HepG2 (cell line): ENCODE measurements around the gene PLXDC2. TPM values are rescaled to one million over a fixed set of nuclear protein-coding genes. Genes with fewer than 3 reads are reported as not detected.

Experiments
- ATAC-seq: fragments of 200-7000 bp; cut with Tn5 transposase; 3 replicates; pipeline ENCODE4 v1.9.1; 2020; ENCODE audit warnings: mild to moderate bottlenecking, moderate library complexity
- BruUV-seq: library from RNA; stranded (reverse); fragments of 400-500 nt; replicated peaks from 2 replicates; lab custom pipeline; 2021; lab: Mats Ljungman, UMichigan
- CTCF ChIA-PET: fragments of 300-600 bp; formaldehyde crosslinking; extraction: SDS; loops from one replicate; lab custom pipeline; 2021; ENCODE audit warnings: low total read pairs, inconsistent platforms, low intra/inter-chr PET ratio; lab: Yijun Ruan, JAX
- POLR2A ChIA-PET: fragments of 350-600 bp; sonication (Branson Sonifier 250); formaldehyde crosslinking; loops from one replicate; lab custom pipeline; 2020; ENCODE audit warnings: antibody characterized with exemption, inconsistent platforms; lab: Yijun Ruan, JAX
- DNase-seq: peaks from one replicate; pipeline ENCODE4 v3.0.0-alpha.2; 2015; ENCODE audit warnings: low spot score
- FAIRE-seq: peaks from 3 replicates; lab custom pipeline; 2011; peaks lifted over from hg19 to GRCh38; lab: Jason Lieb, UNC
- H2AFZ ChIP-seq: one replicate; pipeline ENCODE4 v1.6.1; 2011; ENCODE audit warnings: low read length, inconsistent platforms
- H3K27ac ChIP-seq: fragments of 300-600 bp; 3 replicates; pipeline ENCODE4 v1.8.0; 2011; ENCODE audit warnings: mixed run types, mild to moderate bottlenecking, mixed read lengths, low read length, inconsistent platforms; ENCODE audit not compliant: insufficient read depth; ENCODE audit errors: extremely low read length
- H3K27me3 ChIP-seq, 2 experiments: fragments of 200-600 bp in 1 of 2; 2 replicates in 1 of 2; 3 replicates in 1 of 2; pipeline versions ENCODE4 v1.6.0 to v1.8.0; 2011; ENCODE audit warnings: low read length in 2 of 2, mild to moderate bottlenecking in 2 of 2, moderate library complexity in 2 of 2, inconsistent platforms in 1 of 2; ENCODE audit not compliant: insufficient read depth in 2 of 2, control insufficient read depth in 1 of 2
- H3K36me3 ChIP-seq, 2 experiments: fragments of 200-600 bp in 1 of 2; replicated peaks in 1 of 2; 2 replicates in 1 of 2; 3 replicates in 1 of 2; pipeline versions ENCODE4 v1.5.1 to v1.8.0; 2011; ENCODE audit warnings: low read length in 2 of 2, inconsistent platforms in 1 of 2; ENCODE audit not compliant: insufficient read depth in 2 of 2, control insufficient read depth in 1 of 2
- H3K4me1 ChIP-seq: 2 replicates; pipeline ENCODE4 v1.5.1; 2012; ENCODE audit warnings: low read length, inconsistent platforms; ENCODE audit not compliant: insufficient read depth
- H3K4me2 ChIP-seq: 2 replicates; pipeline ENCODE4 v1.6.0; 2011; ENCODE audit warnings: low read depth, low read length, inconsistent platforms
- H3K4me3 ChIP-seq, 3 experiments: fragments of 200-600 bp in 1 of 3; sonication (generic), shearing (Covaris generic) in 1 of 3; replicated peaks in 1 of 3; 2 replicates each; pipeline ENCODE4 v1.5.1; 2011 to 2016; ENCODE audit warnings: low read length in 3 of 3, inconsistent platforms in 2 of 3, low read depth in 2 of 3, mild to moderate bottlenecking in 2 of 3, control low read depth in 1 of 3, mixed read lengths in 1 of 3; ENCODE audit not compliant: insufficient read depth in 1 of 3
- H3K79me2 ChIP-seq: one replicate; pipeline ENCODE4 v1.6.1; 2011; ENCODE audit warnings: low read length, inconsistent platforms; ENCODE audit not compliant: insufficient read depth
- H3K9ac ChIP-seq: 2 replicates; pipeline ENCODE4 v1.6.0; 2011; ENCODE audit warnings: mild to moderate bottlenecking, low read depth, low read length, inconsistent platforms; ENCODE audit not compliant: insufficient read depth
- H3K9me3 ChIP-seq: 2 replicates; pipeline ENCODE4 v1.5.1; 2012; ENCODE audit warnings: mild to moderate bottlenecking, low read length
- H4K20me1 ChIP-seq: 2 replicates; pipeline ENCODE4 v1.6.0; 2011; ENCODE audit warnings: inconsistent platforms, mild to moderate bottlenecking, low read length, moderate library complexity; ENCODE audit not compliant: insufficient read depth
- HNRNPUL1 ChIP-seq: fragments of 200-400 bp; formaldehyde crosslinking; IDR thresholded peaks from 2 replicates; pipeline ENCODE4 v1.6.1; 2017; ENCODE audit warnings: low read depth, mild to moderate bottlenecking, low read length, moderate library complexity
- IRX3 ChIP-seq: sonication (generic); formaldehyde crosslinking; IDR thresholded peaks from 2 replicates; pipeline ENCODE4 v1.8.1; 2023; ENCODE audit warnings: mild to moderate bottlenecking, low read depth, missing genetic modification reagents, borderline replicate concordance
- MNT ChIP-seq: fragments of 450-650 bp; IDR thresholded peaks from 2 replicates; pipeline ENCODE4 v1.6.1; 2016
- RFX5 ChIP-seq: IDR thresholded peaks from 2 replicates; pipeline ENCODE4 v1.6.1; 2011; ENCODE audit warnings: low read depth, low read length, improper control_type of control experiment
- ZFP36 ChIP-seq: fragments of 150-350 bp; IDR thresholded peaks from 2 replicates; pipeline ENCODE4 v1.6.1; 2018; ENCODE audit warnings: borderline replicate concordance, low read length, low read depth; ENCODE audit not compliant: partially characterized antibody
- ZNF296 ChIP-seq: sonication (generic); formaldehyde crosslinking; conservative IDR thresholded peaks from 2 replicates; pipeline ENCODE4 v1.5.0; 2020; ENCODE audit warnings: mild to moderate bottlenecking, missing genetic modification reagents
- ZNF44 ChIP-seq: sonication (generic); formaldehyde crosslinking; IDR thresholded peaks from 2 replicates; pipeline ENCODE4 v1.5.1; 2020; ENCODE audit warnings: mild to moderate bottlenecking, missing genetic modification reagents
- ZNF562 ChIP-seq: sonication (generic); formaldehyde crosslinking; IDR thresholded peaks from 2 replicates; pipeline ENCODE4 v1.8.0; 2022; ENCODE audit warnings: missing genetic modification reagents, borderline replicate concordance
- WGBS: methylation state at CpG from one replicate; pipeline ENCODE4 v1.1.6; 2017; ENCODE audit warnings: low lambda C conversion rate; 5-methylcytosine and 5-hydroxymethylcytosine counted together
- in situ Hi-C: cut with HindIII; loops from 2 replicates; pipeline ENCODE4 v1.10.0; 2017; ENCODE audit warnings: low pct_unique_long_range_greater_than_20kb; ENCODE audit not compliant: extremely low pct_ligation_motif_present
- intact Hi-C: fragments of 100-400 bp; cut with micrococcal nuclease; formaldehyde crosslinking; loops from one replicate; pipeline ENCODE4 v1.10.0; 2022; ENCODE audit not compliant: unreplicated experiment
- polyA plus RNA-seq, 8 experiments: library from polyadenylated mRNA; depleted of rRNA in 3 of 8; stranded (reverse) in 7 of 8; unstranded in 1 of 8; fragments of >200 nt; fragmentation: Illumina TruSeq in 4 of 8; extraction: Trizol in 4 of 8; gene quantifications; 2 replicates each; pipeline versions ENCODE4 v1.2.1 to v1.2.3, GENCODE V29; 2011 to 2016; ENCODE audit warnings: low read depth in 4 of 8, missing spikeins in 1 of 8, mixed read lengths in 1 of 8; ENCODE audit not compliant: insufficient read depth in 1 of 8
- total RNA-seq, 5 experiments: library from RNA; depleted of rRNA; stranded (reverse); fragments of >200 nt; fragmentation: Illumina TruSeq; extraction: Trizol; gene quantifications; 2 replicates each; pipeline ENCODE4 v1.2.3, GENCODE V29; 2016; ENCODE audit warnings: low read depth in 1 of 5
- TF ChIP-seq, protein P1 (sequence below): sonication (generic); formaldehyde crosslinking; IDR thresholded peaks from 2 replicates; pipeline ENCODE4 v1.4.0; 2020; ENCODE audit warnings: missing genetic modification reagents
- TF ChIP-seq, protein P2 (sequence below): IDR thresholded peaks from 2 replicates; pipeline ENCODE4 v1.6.1; 2012; ENCODE audit warnings: low read length, improper control_type of control experiment

Gene PLXDC2
- total and polyA plus RNA-seq, 2 of the 13 experiments (the other 11 are each of a cell fraction or from before 2014, with no cell fraction given), result 2.1 to 2.4 TPM

DNA sequence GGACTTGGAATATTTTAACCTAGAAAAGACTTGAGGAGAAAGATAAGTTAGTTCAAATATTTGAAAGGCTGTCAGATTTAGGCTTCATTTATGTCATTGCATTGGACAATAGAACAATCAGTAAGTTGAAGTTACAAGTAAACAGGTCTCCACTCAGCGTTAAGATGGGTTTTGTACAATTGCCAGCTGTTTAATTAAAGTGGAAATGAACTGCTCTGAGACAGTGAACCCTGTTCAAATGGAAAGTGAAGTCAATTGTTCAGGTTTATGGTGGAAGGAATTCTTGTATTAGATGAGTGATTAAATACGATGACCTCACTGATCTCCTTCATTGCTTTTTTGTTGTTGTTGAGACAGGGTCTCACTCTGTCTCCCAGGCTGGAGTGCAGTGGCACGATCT, 151.7 kb downstream of the PLXDC2 start:
- Histone ChIP-seq H3K36me3 (no peaks in the 10 kb centered on the region), H3K27ac (no peak overlapping the region), H3K27me3 (no peaks in the 10 kb centered on the region), H3K79me2 (no peaks in the 10 kb centered on the region), H4K20me1 (no peaks in the 10 kb centered on the region; the same call in 1 of the 2 replicates), H3K9me3 (no peaks in the 10 kb centered on the region), H3K9ac (no peak overlapping the region), H3K4me2 (no peak overlapping the region), H3K4me3 (no peak overlapping the region), H3K4me1 (no peaks in the 10 kb centered on the region), H2AFZ (no peak overlapping the region)
- DNase-seq (no peak), ATAC-seq (no peak), FAIRE-seq (no peak)
- intact Hi-C loops (no loop called here), in situ Hi-C loops (no loop called here)
- 52% methylated on average over 3 of the region's 3 CpGs for WGBS
- no peak for TF ChIP-seq ZNF44 (CRISPR knock-in tag)
- no peak for TF ChIP-seq ZNF562 (CRISPR knock-in tag)
- no peak for TF ChIP-seq ZNF296 (CRISPR knock-in tag)
- no peak for TF ChIP-seq IRX3
- no peak for TF ChIP-seq ZFP36
- TF ChIP-seq HNRNPUL1, result no peak
- TF ChIP-seq, protein P1, sequence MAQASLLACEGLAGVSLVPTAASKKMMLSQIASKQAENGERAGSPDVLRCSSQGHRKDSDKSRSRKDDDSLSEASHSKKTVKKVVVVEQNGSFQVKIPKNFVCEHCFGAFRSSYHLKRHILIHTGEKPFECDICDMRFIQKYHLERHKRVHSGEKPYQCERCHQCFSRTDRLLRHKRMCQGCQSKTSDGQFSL (CRISPR knock-in tag), result no peak
- TF ChIP-seq, protein P2, sequence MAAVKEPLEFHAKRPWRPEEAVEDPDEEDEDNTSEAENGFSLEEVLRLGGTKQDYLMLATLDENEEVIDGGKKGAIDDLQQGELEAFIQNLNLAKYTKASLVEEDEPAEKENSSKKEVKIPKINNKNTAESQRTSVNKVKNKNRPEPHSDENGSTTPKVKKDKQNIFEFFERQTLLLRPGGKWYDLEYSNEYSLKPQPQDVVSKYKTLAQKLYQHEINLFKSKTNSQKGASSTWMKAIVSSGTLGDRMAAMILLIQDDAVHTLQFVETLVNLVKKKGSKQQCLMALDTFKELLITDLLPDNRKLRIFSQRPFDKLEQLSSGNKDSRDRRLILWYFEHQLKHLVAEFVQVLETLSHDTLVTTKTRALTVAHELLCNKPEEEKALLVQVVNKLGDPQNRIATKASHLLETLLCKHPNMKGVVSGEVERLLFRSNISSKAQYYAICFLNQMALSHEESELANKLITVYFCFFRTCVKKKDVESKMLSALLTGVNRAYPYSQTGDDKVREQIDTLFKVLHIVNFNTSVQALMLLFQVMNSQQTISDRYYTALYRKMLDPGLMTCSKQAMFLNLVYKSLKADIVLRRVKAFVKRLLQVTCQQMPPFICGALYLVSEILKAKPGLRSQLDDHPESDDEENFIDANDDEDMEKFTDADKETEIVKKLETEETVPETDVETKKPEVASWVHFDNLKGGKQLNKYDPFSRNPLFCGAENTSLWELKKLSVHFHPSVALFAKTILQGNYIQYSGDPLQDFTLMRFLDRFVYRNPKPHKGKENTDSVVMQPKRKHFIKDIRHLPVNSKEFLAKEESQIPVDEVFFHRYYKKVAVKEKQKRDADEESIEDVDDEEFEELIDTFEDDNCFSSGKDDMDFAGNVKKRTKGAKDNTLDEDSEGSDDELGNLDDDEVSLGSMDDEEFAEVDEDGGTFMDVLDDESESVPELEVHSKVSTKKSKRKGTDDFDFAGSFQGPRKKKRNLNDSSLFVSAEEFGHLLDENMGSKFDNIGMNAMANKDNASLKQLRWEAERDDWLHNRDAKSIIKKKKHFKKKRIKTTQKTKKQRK, result no peak
- TF ChIP-seq RFX5, result no peak
- TF ChIP-seq MNT, result no peak
- no TSS peak for BruUV-seq
- CTCF ChIA-PET, result no interaction called here
- POLR2A ChIA-PET, result no interaction called here
